Activated T-cell treated with anti-CD3 and anti-CD28 coated beads for 1 hour (primary cell): ENCODE measurements around the gene CEND1.

Experiments used
- DNase-seq: peaks from one replicate; pipeline ENCODE4 v3.0.0-alpha.2; 2020; ENCODE audit warnings: low read depth

CEND1 gene

GRCh38 chr11:777288-778255 lies 12.3 kb downstream of the CEND1 start, which contains the start of gene GATD1:
Gene GATD1 (minus strand): TSS chr11:777487. CDS start chr11:777462, 25 bp downstream.
- DNase-seq = peak; percentile 92

GRCh38 chr11:776561-777287 lies 13.2 kb downstream of the CEND1 start:
- DNase-seq = no peak

- no peak for DNase-seq
Observed at GRCh38 chr11:776263-776560, 13.7 kb downstream of the CEND1 start.

- no peak for DNase-seq
Observed at GRCh38 chr11:774873-775592, 14.9 kb downstream of the CEND1 start.

- no peak for DNase-seq
Observed at GRCh38 chr11:773830-774229, 16.1 kb downstream of the CEND1 start.

GRCh38 chr11:773425-773824 lies 16.5 kb downstream of the CEND1 start:
- no peak for DNase-seq

- DNase-seq = no peak
Observed at GRCh38 chr11:772429-773390, 17.2 kb downstream of the CEND1 start.

GRCh38 chr11:771617-772204 lies 18.2 kb downstream of the CEND1 start:
- no peak for DNase-seq

- no peak for DNase-seq
Observed at GRCh38 chr11:770642-771616, 19.0 kb downstream of the CEND1 start.

- no peak for DNase-seq
Observed at GRCh38 chr11:769887-770641, 19.8 kb downstream of the CEND1 start.

GRCh38 chr11:767238-767637 lies 22.7 kb downstream of the CEND1 start:
- no peak for DNase-seq

GRCh38 chr11:766936-767210 lies 23.0 kb downstream of the CEND1 start:
- no peak for DNase-seq

GRCh38 chr11:766106-766935 lies 23.6 kb downstream of the CEND1 start:
- DNase-seq = no peak

GRCh38 chr11:765802-766091 lies 24.1 kb downstream of the CEND1 start:
- DNase-seq = no peak

- peak; percentile 58 for DNase-seq
Observed at GRCh38 chr11:765025-765801, 24.7 kb downstream of the CEND1 start.

GRCh38 chr11:764322-765024 lies 25.4 kb downstream of the CEND1 start:
- DNase-seq = no peak
